CD14-positive monocyte (primary cell): ENCODE results near the gene TNS4. TPM values are rescaled to one million over a fixed set of nuclear protein-coding genes. Genes with fewer than 3 reads are reported as not detected.

ENCODE experiments used
- DNase-seq, 3 donors: peaks; one replicate each; pipeline ENCODE4 v3.0.0-alpha.2; 2011 to 2022
- H2AFZ ChIP-seq: 2 replicates; pipeline ENCODE4 v1.6.0; 2012; ENCODE audit warnings: mild to moderate bottlenecking, low read depth, low read length, inconsistent platforms; ENCODE audit not compliant: insufficient read depth, poor library complexity, severe bottlenecking
- H3K27ac ChIP-seq, 2 donors: 1 replicate in 1 of 2; 2 replicates in 1 of 2; pipeline ENCODE4 v1.5.1; 2012 to 2013; ENCODE audit warnings: low read length in 2 of 2, control low read depth in 1 of 2, inconsistent platforms in 1 of 2, low read depth in 1 of 2, mild to moderate bottlenecking in 1 of 2
- H3K27me3 ChIP-seq, 2 donors: one replicate each; pipeline versions ENCODE4 v1.6.0 to v1.6.1; 2011 to 2013; ENCODE audit warnings: low read length in 2 of 2; ENCODE audit not compliant: control insufficient read depth in 2 of 2, insufficient read depth in 2 of 2
- H3K36me3 ChIP-seq, 2 donors: replicated peaks in 1 of 2; 1 replicate in 1 of 2; 2 replicates in 1 of 2; pipeline versions ENCODE4 v1.5.1 to v1.6.1; 2012 to 2013; ENCODE audit warnings: low read length in 2 of 2, control low read depth in 1 of 2, inconsistent platforms in 1 of 2, mild to moderate bottlenecking in 1 of 2; ENCODE audit not compliant: insufficient read depth in 2 of 2, control insufficient read depth in 1 of 2
- H3K4me1 ChIP-seq, 2 donors: 1 replicate in 1 of 2; 2 replicates in 1 of 2; pipeline versions ENCODE4 v1.5.1 to v1.6.1; 2012 to 2013; ENCODE audit warnings: low read length in 2 of 2, control low read depth in 1 of 2, inconsistent platforms in 1 of 2, mild to moderate bottlenecking in 1 of 2, moderate library complexity in 1 of 2; ENCODE audit not compliant: insufficient read depth in 2 of 2, control insufficient read depth in 1 of 2
- H3K4me2 ChIP-seq: replicated peaks from 2 replicates; pipeline ENCODE3; 2012; ENCODE audit warnings: low read length, moderate library complexity, mild to moderate bottlenecking; ENCODE audit not compliant: poor library complexity, severe bottlenecking; ENCODE audit errors: extremely low read depth
- H3K4me3 ChIP-seq, 3 experiments: fragments of 200-600 bp in 1 of 3; sonication (generic) in 1 of 3; replicated peaks in 1 of 3; 1 replicate in 2 of 3; 2 replicates in 1 of 3; pipeline ENCODE4 v1.5.1; 2011 to 2013; ENCODE audit warnings: low read length in 3 of 3, mild to moderate bottlenecking in 3 of 3, control low read depth in 2 of 3, low read depth in 2 of 3, inconsistent platforms in 1 of 3, moderate library complexity in 1 of 3
- H3K79me2 ChIP-seq: 2 replicates; pipeline ENCODE4 v1.6.0; 2012; ENCODE audit warnings: mild to moderate bottlenecking, control low read depth, inconsistent platforms, low read length, moderate library complexity; ENCODE audit not compliant: insufficient read depth
- H3K9ac ChIP-seq: 2 replicates; pipeline ENCODE4 v1.6.0; 2017; ENCODE audit warnings: low read length, mild to moderate bottlenecking; ENCODE audit not compliant: insufficient read depth, poor library complexity, severe bottlenecking
- H3K9me3 ChIP-seq, 2 donors: replicated peaks in 1 of 2; 1 replicate in 1 of 2; 2 replicates in 1 of 2; pipeline versions ENCODE4 v1.5.1 to v1.6.1; 2012 to 2013; ENCODE audit warnings: low read length in 2 of 2, control low read depth in 1 of 2; ENCODE audit not compliant: control insufficient read depth in 1 of 2, insufficient read depth in 1 of 2
- H4K20me1 ChIP-seq: 2 replicates; pipeline ENCODE4 v1.6.0; 2012; ENCODE audit warnings: mild to moderate bottlenecking, low read length, control low read depth, moderate library complexity; ENCODE audit not compliant: insufficient read depth
- H3K27ac Mint-ChIP-seq, 7 donors: one replicate each; pipeline ENCODE4 v1.8.0; 2020; ENCODE audit warnings: mild to moderate bottlenecking in 7 of 7, mixed read lengths in 7 of 7, moderate library complexity in 6 of 7, inconsistent platforms in 2 of 7
- H3K27me3 Mint-ChIP-seq, 3 donors: one replicate each; pipeline ENCODE4 v1.8.0; 2021 to 2022; ENCODE audit warnings: low read depth in 3 of 3, mild to moderate bottlenecking in 3 of 3, mixed read lengths in 3 of 3, moderate library complexity in 3 of 3, inconsistent platforms in 1 of 3
- H3K36me3 Mint-ChIP-seq, 2 donors: one replicate each; pipeline ENCODE4 v1.8.0; 2020; ENCODE audit warnings: mixed read lengths in 2 of 2, inconsistent platforms in 1 of 2, mild to moderate bottlenecking in 1 of 2
- H3K4me1 Mint-ChIP-seq: one replicate; pipeline ENCODE4 v1.8.0; 2020; ENCODE audit warnings: mild to moderate bottlenecking, mixed read lengths
- H3K4me3 Mint-ChIP-seq, 2 donors: one replicate each; pipeline ENCODE4 v1.8.0; 2020; ENCODE audit warnings: mild to moderate bottlenecking in 2 of 2, mixed read lengths in 2 of 2, moderate library complexity in 1 of 2
- H3K9me3 Mint-ChIP-seq, 7 donors: one replicate each; pipeline ENCODE4 v1.8.0; 2020 to 2022; ENCODE audit warnings: mixed read lengths in 7 of 7, mild to moderate bottlenecking in 6 of 7, moderate library complexity in 6 of 7, inconsistent platforms in 2 of 7
- CTCF ChIP-seq: fragments of 200-600 bp; IDR thresholded peaks from one replicate; pipeline ENCODE4 v1.8.0; 2022; ENCODE audit warnings: antibody characterized with exemption, mild to moderate bottlenecking
- WGBS: methylation state at CpG from one replicate; pipeline ENCODE4 v1.1.5; 2013; ENCODE audit warnings: missing lambda C conversion rate; ENCODE audit not compliant: insufficient coverage; 5-methylcytosine and 5-hydroxymethylcytosine counted together
- intact Hi-C, 2 donors: fragments of 100-400 bp; cut with micrococcal nuclease; formaldehyde crosslinking; loops; one replicate each; pipeline versions ENCODE4 v1.15.0 to v1.15.1; 2023
- polyA plus RNA-seq, 3 donors: library from polyadenylated mRNA; depleted of rRNA in 1 of 3; unstranded in 2 of 3; stranded (reverse) in 1 of 3; fragments of 300-500 nt in 2 of 3; fragments of >200 nt in 1 of 3; fragmentation: Illumina TruSeq in 2 of 3; gene quantifications; 1 replicate in 2 of 3; 2 replicates in 1 of 3; pipeline ENCODE4 v1.2.3, GENCODE V29; 2012 to 2021

TNS4 gene
- polyA plus RNA-seq, 3 donors, result not detected

DNA sequence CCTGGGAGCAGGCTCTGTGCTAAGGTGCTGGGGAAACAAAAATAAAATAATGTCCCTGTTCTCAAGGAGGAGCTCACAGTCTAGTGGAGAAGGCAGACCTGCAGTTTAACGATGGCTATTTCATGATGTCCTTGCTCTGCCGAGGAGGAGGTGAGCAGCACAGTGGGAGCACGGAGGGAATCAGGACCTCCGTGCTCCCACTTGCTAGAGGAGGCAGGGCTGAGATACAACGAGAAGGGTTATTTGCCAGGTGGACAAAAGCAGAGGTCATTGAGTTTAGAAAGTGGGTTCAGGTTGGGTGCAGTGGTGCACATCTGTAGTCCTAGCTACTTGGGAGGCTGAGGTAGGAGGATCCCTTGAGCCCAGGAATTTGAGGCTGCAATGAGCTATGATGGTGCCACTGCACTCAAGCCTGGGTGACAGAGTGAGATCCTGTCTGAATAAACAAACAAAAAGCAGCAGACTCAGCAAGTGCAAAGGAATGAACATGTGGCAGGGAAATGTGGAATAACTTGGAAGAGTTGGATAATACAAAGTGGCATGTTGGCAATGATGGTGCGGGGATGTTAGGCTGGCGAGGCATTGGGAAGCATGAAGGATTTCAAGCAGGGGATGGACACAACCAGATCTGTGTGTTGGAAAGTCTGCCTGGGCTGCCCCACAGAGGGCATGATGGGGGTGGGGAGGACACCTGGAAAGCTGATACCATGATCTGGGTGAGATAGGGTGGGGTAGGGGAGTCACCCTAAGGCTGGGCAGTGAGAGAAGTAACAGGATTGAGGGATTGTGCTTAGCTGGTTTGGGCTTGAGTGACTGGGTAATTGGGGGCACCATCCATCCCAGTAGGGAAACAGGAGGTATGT is 12.8 kb upstream of the TNS4 start:
- no peak for TF ChIP-seq CTCF
- no peak overlapping the region for H3K4me2 ChIP-seq
- H3K9me3 Mint-ChIP-seq, result peaks cover 0 to 6% (median 2%) of the 10 kb centered on the region in 7 donors
- H3K36me3 Mint-ChIP-seq, result no peaks in the 10 kb centered on the region
- H4K20me1 ChIP-seq, result no peaks in the 10 kb centered on the region
- no peak overlapping the region for H2AFZ ChIP-seq
- H3K4me3 ChIP-seq, result no peak overlapping the region
- intact Hi-C loops, result no loop called here
- no peaks in the 10 kb centered on the region for H3K79me2 ChIP-seq
- H3K4me1 Mint-ChIP-seq, result peaks cover 27% of the 10 kb centered on the region
- H3K9ac ChIP-seq, result no peak overlapping the region
- peak overlapping the region in 1 of 2 donors; percentile 41 for H3K4me3 Mint-ChIP-seq
- peaks cover 21 to 43% of the 10 kb centered on the region in 2 donors for H3K27me3 ChIP-seq
- H3K4me1 ChIP-seq, result peaks cover 9 to 14% of the 10 kb centered on the region in 2 donors
- WGBS, result 96% methylated on average over 7 of the region's 7 CpGs
- H3K9me3 ChIP-seq, result no peaks in the 10 kb centered on the region
- no peak overlapping the region for H3K27ac Mint-ChIP-seq
- peaks cover 45 to 77% (median 76%) of the 10 kb centered on the region in 3 donors for H3K27me3 Mint-ChIP-seq
- no peaks in the 10 kb centered on the region for H3K36me3 ChIP-seq
- H3K27ac ChIP-seq, result no peak overlapping the region
- no peak for DNase-seq

DNA sequence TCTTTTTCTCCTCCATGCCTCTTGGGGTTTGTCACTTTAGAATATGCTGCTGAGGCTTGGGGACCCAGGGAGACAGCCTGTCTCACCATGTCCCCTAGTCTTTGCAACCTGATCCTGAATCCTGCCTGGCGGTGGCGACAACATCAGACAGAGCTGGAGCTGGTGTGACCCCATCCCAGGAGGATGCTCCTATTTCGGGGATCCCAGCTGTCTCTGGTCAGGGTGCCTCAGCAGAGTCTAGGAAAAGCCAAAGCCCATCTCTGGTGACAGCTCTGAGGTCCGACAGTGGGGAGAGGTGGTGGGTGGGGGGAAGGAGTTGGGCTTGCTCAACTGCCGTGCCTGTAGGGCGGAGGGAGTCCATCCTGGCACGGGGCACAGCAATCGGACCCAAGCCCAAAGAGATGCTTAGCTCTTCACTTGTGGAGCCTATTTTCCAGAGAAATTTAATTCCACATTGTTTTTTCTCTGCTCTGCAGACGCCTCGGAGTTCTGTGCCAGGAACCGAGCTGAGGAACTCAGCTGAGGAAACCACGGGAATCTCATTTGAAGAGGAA is 10.3 kb upstream of the TNS4 start:
- Mint-ChIP-seq H3K4me3 (peak overlapping the region in 1 of 2 donors; percentile 50), H3K36me3 (no peaks in the 10 kb centered on the region), H3K4me1 (peaks cover 15% of the 10 kb centered on the region), H3K27me3 (peaks cover 40 to 67% (median 65%) of the 10 kb centered on the region in 3 donors), H3K27ac (no peak overlapping the region), H3K9me3 (peaks cover 0 to 5% (median 0%) of the 10 kb centered on the region in 7 donors)
- no peaks in the 10 kb centered on the region for H3K9me3 ChIP-seq
- no peaks in the 10 kb centered on the region for H3K79me2 ChIP-seq
- H2AFZ ChIP-seq, result no peak overlapping the region
- intact Hi-C loops, result no loop called here
- WGBS, result 92% methylated on average over 10 of the region's 12 CpGs
- no peak overlapping the region for H3K27ac ChIP-seq
- no peaks in the 10 kb centered on the region for H3K36me3 ChIP-seq
- H3K4me1 ChIP-seq, result peaks cover 5 to 7% of the 10 kb centered on the region in 2 donors
- H3K27me3 ChIP-seq, result peaks cover 21 to 28% of the 10 kb centered on the region in 2 donors
- H3K9ac ChIP-seq, result no peak overlapping the region
- DNase-seq, result no peak
- TF ChIP-seq CTCF, result no peak
- no peak overlapping the region for H3K4me2 ChIP-seq
- no peaks in the 10 kb centered on the region for H4K20me1 ChIP-seq
- no peak overlapping the region for H3K4me3 ChIP-seq
